Measurements from ENCODE around the gene BBS9.

BBS9 gene

GRCh38 chr7:33582533-33582932 is 453.2 kb downstream of the BBS9 start:
- TF ChIP-seq, protein P1, sequence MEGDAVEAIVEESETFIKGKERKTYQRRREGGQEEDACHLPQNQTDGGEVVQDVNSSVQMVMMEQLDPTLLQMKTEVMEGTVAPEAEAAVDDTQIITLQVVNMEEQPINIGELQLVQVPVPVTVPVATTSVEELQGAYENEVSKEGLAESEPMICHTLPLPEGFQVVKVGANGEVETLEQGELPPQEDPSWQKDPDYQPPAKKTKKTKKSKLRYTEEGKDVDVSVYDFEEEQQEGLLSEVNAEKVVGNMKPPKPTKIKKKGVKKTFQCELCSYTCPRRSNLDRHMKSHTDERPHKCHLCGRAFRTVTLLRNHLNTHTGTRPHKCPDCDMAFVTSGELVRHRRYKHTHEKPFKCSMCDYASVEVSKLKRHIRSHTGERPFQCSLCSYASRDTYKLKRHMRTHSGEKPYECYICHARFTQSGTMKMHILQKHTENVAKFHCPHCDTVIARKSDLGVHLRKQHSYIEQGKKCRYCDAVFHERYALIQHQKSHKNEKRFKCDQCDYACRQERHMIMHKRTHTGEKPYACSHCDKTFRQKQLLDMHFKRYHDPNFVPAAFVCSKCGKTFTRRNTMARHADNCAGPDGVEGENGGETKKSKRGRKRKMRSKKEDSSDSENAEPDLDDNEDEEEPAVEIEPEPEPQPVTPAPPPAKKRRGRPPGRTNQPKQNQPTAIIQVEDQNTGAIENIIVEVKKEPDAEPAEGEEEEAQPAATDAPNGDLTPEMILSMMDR (conservative IDR thresholded peaks at IDR 0.05; ENCODE audit: low read length): no peak
- TF ChIP-seq EZH2phosphoT487 (IDR thresholded peaks at IDR 0.05; ENCODE audit: borderline replicate concordance): no peak
- no peaks in the 10 kb centered on the region for H3K9me2 ChIP-seq (replicated peaks; ENCODE audit: low read depth, low read length)
- H3K79me2 ChIP-seq (ENCODE audit: insufficient read depth, low read length): no peaks in the 10 kb centered on the region

GRCh38 chr7:33589911-33590310 is 460.5 kb downstream of the BBS9 start:
- no peaks in the 10 kb centered on the region for H3K9me2 ChIP-seq (replicated peaks; ENCODE audit: low read depth, low read length)
- no peaks in the 10 kb centered on the region for H4K20me1 ChIP-seq (ENCODE audit: insufficient read depth, low read length, poor library complexity, severe bottlenecking)
- H3K79me2 ChIP-seq (ENCODE audit: insufficient read depth, low read length): no peaks in the 10 kb centered on the region
- H2AFZ ChIP-seq (ENCODE audit: low read length): no peak overlapping the region
- H3K4me2 ChIP-seq (ENCODE audit: low read depth, low read length, poor library complexity, severe bottlenecking): no peak overlapping the region
- peaks cover 10% of the 10 kb centered on the region for H3K4me1 ChIP-seq (ENCODE audit: insufficient read depth, low read length, poor library complexity, severe bottlenecking)
- no peaks in the 10 kb centered on the region for H3K9me3 ChIP-seq (ENCODE audit: insufficient read depth, low read depth, low read length)
- H3K9ac ChIP-seq (ENCODE audit: low read depth, low read length, poor library complexity, severe bottlenecking): no peak overlapping the region
- no peak for TF ChIP-seq EZH2phosphoT487 (IDR thresholded peaks at IDR 0.05; ENCODE audit: borderline replicate concordance)
- TF ChIP-seq, protein P1 (conservative IDR thresholded peaks at IDR 0.05; ENCODE audit: low read length): no peak
- no peaks in the 10 kb centered on the region for H3K36me3 ChIP-seq (ENCODE audit: insufficient read depth, low read length)
- H3K4me3 ChIP-seq (ENCODE audit: low read length, poor library complexity, severe bottlenecking): no peak overlapping the region
- no peaks in the 10 kb centered on the region for H3F3A ChIP-seq (ENCODE audit: low read depth)
- H3K27me3 ChIP-seq (ENCODE audit: insufficient read depth, low read length, poor library complexity, severe bottlenecking): no peaks in the 10 kb centered on the region

More at GRCh38 chr7:33582533-33582932, 453.2 kb downstream of the BBS9 start:
- no peak overlapping the region for H3K9ac ChIP-seq (ENCODE audit: low read depth, low read length, poor library complexity, severe bottlenecking)
- no peaks in the 10 kb centered on the region for H3K4me1 ChIP-seq (ENCODE audit: insufficient read depth, low read length, poor library complexity, severe bottlenecking)
- H3K4me3 ChIP-seq (ENCODE audit: low read length, poor library complexity, severe bottlenecking): no peak overlapping the region
- no peaks in the 10 kb centered on the region for H3K36me3 ChIP-seq (ENCODE audit: insufficient read depth, low read length)
- no peak overlapping the region for H2AFZ ChIP-seq (ENCODE audit: low read length)
- no peaks in the 10 kb centered on the region for H3K9me3 ChIP-seq (ENCODE audit: insufficient read depth, low read depth, low read length)
- H3K4me2 ChIP-seq (ENCODE audit: low read depth, low read length, poor library complexity, severe bottlenecking): no peak overlapping the region
- no peaks in the 10 kb centered on the region for H3K27me3 ChIP-seq (ENCODE audit: insufficient read depth, low read length, poor library complexity, severe bottlenecking)
- no peaks in the 10 kb centered on the region for H3F3A ChIP-seq (ENCODE audit: low read depth)
- H4K20me1 ChIP-seq (ENCODE audit: insufficient read depth, low read length, poor library complexity, severe bottlenecking): no peaks in the 10 kb centered on the region

DNA sequence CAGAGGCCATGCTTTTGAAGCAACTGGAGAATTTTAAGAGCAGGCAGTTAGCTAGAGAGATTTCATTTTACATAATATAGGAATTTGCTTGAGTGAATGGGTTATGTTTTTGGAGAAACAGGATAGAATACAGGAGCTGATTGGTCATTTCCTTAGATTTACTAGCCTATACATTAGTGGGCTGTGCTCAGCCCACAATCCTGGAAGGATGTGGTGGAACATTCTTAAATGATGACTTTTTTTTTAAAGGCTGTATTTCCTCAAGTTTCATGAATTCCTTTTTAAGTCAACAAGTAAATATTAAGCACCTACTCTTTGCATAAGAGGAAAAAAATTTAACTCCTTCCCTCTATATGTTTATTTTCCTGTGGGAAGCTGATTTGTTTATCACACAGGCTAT is 461.6 kb downstream of the BBS9 start:
- no peak overlapping the region for H3K4me2 ChIP-seq (ENCODE audit: low read depth, low read length, poor library complexity, severe bottlenecking)
- H3K9me3 ChIP-seq (ENCODE audit: insufficient read depth, low read depth, low read length): no peaks in the 10 kb centered on the region
- no peaks in the 10 kb centered on the region for H3K36me3 ChIP-seq (ENCODE audit: insufficient read depth, low read length)
- no peak overlapping the region for H2AFZ ChIP-seq (ENCODE audit: low read length)
- H4K20me1 ChIP-seq (ENCODE audit: insufficient read depth, low read length, poor library complexity, severe bottlenecking): no peaks in the 10 kb centered on the region
- no peaks in the 10 kb centered on the region for H3K79me2 ChIP-seq (ENCODE audit: insufficient read depth, low read length)
- no peaks in the 10 kb centered on the region for H3F3A ChIP-seq (ENCODE audit: low read depth)
- H3K4me1 ChIP-seq (ENCODE audit: insufficient read depth, low read length, poor library complexity, severe bottlenecking): peaks cover 10% of the 10 kb centered on the region
- no peak overlapping the region for H3K4me3 ChIP-seq (ENCODE audit: low read length, poor library complexity, severe bottlenecking)
- no peak for TF ChIP-seq EZH2phosphoT487 (IDR thresholded peaks at IDR 0.05; ENCODE audit: borderline replicate concordance)
- TF ChIP-seq, protein P1 (conservative IDR thresholded peaks at IDR 0.05; ENCODE audit: low read length): no peak
- no peaks in the 10 kb centered on the region for H3K27me3 ChIP-seq (ENCODE audit: insufficient read depth, low read length, poor library complexity, severe bottlenecking)
- H3K9ac ChIP-seq (ENCODE audit: low read depth, low read length, poor library complexity, severe bottlenecking): no peak overlapping the region
- no peaks in the 10 kb centered on the region for H3K9me2 ChIP-seq (replicated peaks; ENCODE audit: low read depth, low read length)

Data from Loucy (cell line).